NCI-H460 (cell line): ENCODE measurements around the gene OR13C8. TPM values are rescaled to one million over a fixed set of nuclear protein-coding genes. Genes with fewer than 3 reads are reported as not detected.

ENCODE experiments used
- DNase-seq: peaks from one replicate; pipeline ENCODE4 v3.0.0-alpha.2; 2016; ENCODE audit warnings: low read depth; ENCODE audit errors: extremely low read depth
- total RNA-seq: library from RNA; depleted of rRNA; stranded (reverse); fragments of >200 nt; shearing (Covaris generic); gene quantifications from 2 replicates; pipeline ENCODE4 v1.2.3, GENCODE V29; 2014; rRNA removed

The OR13C8 gene
- total RNA-seq, 1 experiment from 2014 or later: not detected

DNA sequence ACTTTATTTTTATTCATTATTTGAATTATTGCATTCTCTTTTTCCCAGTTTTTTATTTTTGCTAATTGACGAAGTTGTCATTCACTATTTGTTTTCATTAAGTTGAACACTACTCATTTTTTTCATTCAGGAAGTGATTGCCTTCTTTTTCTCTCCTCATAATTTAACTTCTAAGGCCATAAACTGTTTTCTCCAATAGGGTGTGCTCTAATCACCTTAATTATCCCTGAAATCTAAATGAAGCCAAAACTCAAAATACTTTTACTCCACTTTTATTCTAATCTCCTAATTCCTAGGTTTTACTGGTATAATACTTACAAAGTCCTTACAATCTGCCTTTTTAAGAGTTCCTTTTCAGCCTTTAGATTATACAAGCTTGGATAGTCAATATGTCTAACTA is 39.4 kb downstream of the OR13C8 start:
- DNase-seq: no peak

GRCh38 chr9:104611213-104611612 is 42.2 kb downstream of the OR13C8 start:
- no peak for DNase-seq

- no peak for DNase-seq
These were observed 48.5 kb downstream of the OR13C8 start for GRCh38 chr9:104617418-104617817.

DNA sequence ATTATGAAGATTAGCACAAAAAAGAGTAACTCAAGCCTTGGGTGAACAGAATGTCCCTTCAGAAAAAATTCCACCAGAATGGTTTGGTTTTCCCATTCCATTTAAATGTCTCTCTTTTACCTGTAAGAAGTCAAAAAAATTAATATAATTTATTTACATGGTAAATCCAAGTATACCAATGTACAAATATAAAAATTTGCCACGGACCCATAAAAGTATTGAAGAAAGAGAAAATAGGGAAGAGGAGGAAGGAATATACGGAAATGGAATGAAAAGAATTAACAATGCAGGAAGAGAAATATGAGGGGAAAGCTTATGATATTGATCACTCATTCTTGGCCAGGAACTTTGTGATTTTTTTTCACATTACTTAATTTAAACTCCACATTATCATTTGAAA is 49.1 kb downstream of the OR13C8 start, which contains the start of gene OR13C9:
TSS of gene OR13C9 (minus strand) at position 101 of the 400 bp plus-strand sequence. CDS start at position 101, 0 bp downstream.
- DNase-seq: no peak

Other genes with a start within 250 kb of the OR13C8 start
- not detected in 2 replicates for gene OR13F1, start 64.9 kb upstream of the OR13C8 start, total RNA-seq
- gene OR13C4, start 42.0 kb upstream of the OR13C8 start, total RNA-seq: not detected in 2 replicates
- not detected in 2 replicates for gene OR13C3, start 32.3 kb upstream of the OR13C8 start, total RNA-seq
- gene OR13C5, start 30.2 kb downstream of the OR13C8 start, total RNA-seq: not detected in 2 replicates
- gene OR13C2, start 36.5 kb downstream of the OR13C8 start, total RNA-seq: not detected in 2 replicates
- not detected in 2 replicates for gene OR13C9, start 49.0 kb downstream of the OR13C8 start, total RNA-seq
- gene OR13D1, start 125.3 kb downstream of the OR13C8 start, total RNA-seq: not detected in 2 replicates
- 21.0 and 22.1 TPM in 2 replicates for gene NIPSNAP3A, start 178.5 kb downstream of the OR13C8 start, total RNA-seq
- gene NIPSNAP3B, start 195.0 kb downstream of the OR13C8 start, total RNA-seq: 1.2 and 2.1 TPM in 2 replicates